DND-41 (cell line): ENCODE data around the gene SUN5.

Source experiments
- CTCF ChIP-seq: IDR thresholded peaks from 2 replicates; pipeline ENCODE4 v1.5.1; 2012; ENCODE audit warnings: borderline replicate concordance, low read length, moderate library complexity, mild to moderate bottlenecking; ENCODE audit not compliant: poor library complexity, severe bottlenecking; ENCODE audit errors: extremely low read depth
- EZH2 ChIP-seq: IDR thresholded peaks from 3 replicates; pipeline ENCODE4 v1.6.1; 2012; ENCODE audit warnings: borderline replicate concordance, low read depth, mild to moderate bottlenecking, moderate library complexity, low read length, inconsistent platforms; ENCODE audit not compliant: severe bottlenecking

GRCh38 chr20:33021879-33022278, 17.6 kb upstream of the SUN5 start:
- no peak for TF ChIP-seq CTCF
- no peak for TF ChIP-seq EZH2
